A549 (cell line): ENCODE measurements around the gene FAM219A.

Experiments
- CTCF ChIP-seq: fragments of >200 bp; sonication (Bioruptor Twin); formaldehyde crosslinking; IDR thresholded peaks from 3 replicates; pipeline ENCODE4 v1.5.1; 2016
- EP300 ChIP-seq, 2 experiments: fragments of >200 bp; sonication (Bioruptor Twin); formaldehyde crosslinking; IDR thresholded peaks; 2 replicates in 1 of 2; 3 replicates in 1 of 2; pipeline ENCODE4 v1.6.1; 2016 to 2017
- GATA3 ChIP-seq: IDR thresholded peaks from 2 replicates; pipeline ENCODE4 v1.6.1; 2012; ENCODE audit warnings: borderline replicate concordance
- HOXB13 ChIP-seq: fragments of 250-450 bp; sonication (Bioruptor Pico); IDR thresholded peaks from 2 replicates; pipeline ENCODE4 v1.5.0; 2020; ENCODE audit warnings: low read depth, mild to moderate bottlenecking, moderate library complexity
- MAFK ChIP-seq: fragments of 450-650 bp; IDR thresholded peaks from 2 replicates; pipeline ENCODE4 v1.6.1; 2014; ENCODE audit not compliant: partially characterized antibody
- MAX ChIP-seq: IDR thresholded peaks from 2 replicates; pipeline ENCODE4 v1.6.1; 2012
- PHF8 ChIP-seq: fragments of 200-600 bp; sonication (generic); IDR thresholded peaks from 2 replicates; pipeline ENCODE4 v1.6.1; 2016; ENCODE audit warnings: low read depth, mild to moderate bottlenecking, antibody characterized with exemption, moderate library complexity, borderline replicate concordance
- POLR2A ChIP-seq: IDR thresholded peaks from 2 replicates; pipeline ENCODE4 v1.6.1; 2012; ENCODE audit warnings: mild to moderate bottlenecking, low read length
- REST ChIP-seq: fragments of 200-600 bp; sonication (generic); IDR thresholded peaks from 2 replicates; pipeline ENCODE4 v1.6.1; 2016; ENCODE audit warnings: antibody characterized with exemption, mild to moderate bottlenecking, moderate library complexity
- RFX5 ChIP-seq: fragments of 450-650 bp; IDR thresholded peaks from 2 replicates; pipeline ENCODE4 v1.7.1; 2014; ENCODE audit warnings: antibody characterized with exemption, mild to moderate bottlenecking, moderate library complexity
- RNF2 ChIP-seq: fragments of 200-600 bp; sonication (generic); IDR thresholded peaks from 2 replicates; pipeline ENCODE4 v1.6.1; 2016; ENCODE audit warnings: low read depth, mild to moderate bottlenecking, antibody characterized with exemption, moderate library complexity, borderline replicate concordance
- SMC3 ChIP-seq: fragments of >200 bp; sonication (Bioruptor Twin); formaldehyde crosslinking; IDR thresholded peaks from 3 replicates; pipeline ENCODE4 v1.6.1; 2018; ENCODE audit warnings: inconsistent platforms
- USF2 ChIP-seq: fragments of 450-650 bp; IDR thresholded peaks from 2 replicates; pipeline ENCODE4 v1.6.1; 2014; ENCODE audit warnings: antibody characterized with exemption

- TF ChIP-seq CTCF (no peak), SMC3 (no peak), GATA3 (no peak), USF2 (no peak), REST (no peak), HOXB13 (CRISPR knock-in tag) (no peak), RFX5 (no peak), EP300 (IDR thresholded peaks at IDR 0.05) (no peak), RNF2 (no peak), PHF8 (no peak), POLR2A (no peak), MAX (no peak), MAFK (no peak)
These were observed 14.4 kb downstream of the FAM219A start for GRCh38 chr9:34443976-34444375.
